Epithelial cell of esophagus (primary cell): Measurements from ENCODE around the gene AAGAB.

Experiments used
- DNase-seq: peaks from one replicate; pipeline ENCODE4 v3.0.0; 2010; ENCODE audit warnings: low read depth
- H3K4me3 ChIP-seq: 2 replicates; pipeline ENCODE4 v1.5.1; 2011; ENCODE audit warnings: mild to moderate bottlenecking, low read length, control low read depth
- TF ChIP-seq, protein P1 (sequence below): IDR thresholded peaks from 2 replicates; pipeline ENCODE4 v1.5.1; 2011; ENCODE audit warnings: low read depth, mild to moderate bottlenecking, low read length, control low read depth, inconsistent platforms; ENCODE audit not compliant: insufficient read depth; ENCODE audit errors: missing control alignments

The AAGAB gene

DNA sequence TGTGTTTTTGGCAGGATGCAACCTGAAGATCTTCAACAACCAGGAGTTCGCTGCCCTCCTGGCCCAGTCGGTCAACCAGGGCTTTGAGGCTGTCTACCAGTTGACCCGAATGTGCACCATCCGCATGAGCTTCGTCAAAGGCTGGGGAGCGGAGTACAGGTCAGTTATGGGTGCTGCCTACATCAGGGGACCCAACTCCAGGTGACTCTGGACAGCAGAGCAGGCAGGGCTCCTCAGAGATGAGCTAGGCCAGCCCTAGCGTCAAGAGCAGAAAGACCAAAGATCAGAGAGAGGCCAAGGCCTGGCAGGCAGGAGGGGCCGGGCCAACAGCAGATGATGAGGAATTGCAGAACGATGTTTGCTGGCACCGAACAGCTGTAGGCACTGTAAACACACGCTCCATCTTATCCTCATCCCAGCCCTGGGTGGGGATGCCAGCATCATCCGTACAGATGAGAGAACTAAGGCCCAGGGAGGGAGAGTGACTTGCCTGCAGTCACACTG is 67.1 kb downstream of the AAGAB start:
- TF ChIP-seq, protein P1, sequence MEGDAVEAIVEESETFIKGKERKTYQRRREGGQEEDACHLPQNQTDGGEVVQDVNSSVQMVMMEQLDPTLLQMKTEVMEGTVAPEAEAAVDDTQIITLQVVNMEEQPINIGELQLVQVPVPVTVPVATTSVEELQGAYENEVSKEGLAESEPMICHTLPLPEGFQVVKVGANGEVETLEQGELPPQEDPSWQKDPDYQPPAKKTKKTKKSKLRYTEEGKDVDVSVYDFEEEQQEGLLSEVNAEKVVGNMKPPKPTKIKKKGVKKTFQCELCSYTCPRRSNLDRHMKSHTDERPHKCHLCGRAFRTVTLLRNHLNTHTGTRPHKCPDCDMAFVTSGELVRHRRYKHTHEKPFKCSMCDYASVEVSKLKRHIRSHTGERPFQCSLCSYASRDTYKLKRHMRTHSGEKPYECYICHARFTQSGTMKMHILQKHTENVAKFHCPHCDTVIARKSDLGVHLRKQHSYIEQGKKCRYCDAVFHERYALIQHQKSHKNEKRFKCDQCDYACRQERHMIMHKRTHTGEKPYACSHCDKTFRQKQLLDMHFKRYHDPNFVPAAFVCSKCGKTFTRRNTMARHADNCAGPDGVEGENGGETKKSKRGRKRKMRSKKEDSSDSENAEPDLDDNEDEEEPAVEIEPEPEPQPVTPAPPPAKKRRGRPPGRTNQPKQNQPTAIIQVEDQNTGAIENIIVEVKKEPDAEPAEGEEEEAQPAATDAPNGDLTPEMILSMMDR: no peak
- no peak overlapping the region for H3K4me3 ChIP-seq
- DNase-seq: no peak

DNA sequence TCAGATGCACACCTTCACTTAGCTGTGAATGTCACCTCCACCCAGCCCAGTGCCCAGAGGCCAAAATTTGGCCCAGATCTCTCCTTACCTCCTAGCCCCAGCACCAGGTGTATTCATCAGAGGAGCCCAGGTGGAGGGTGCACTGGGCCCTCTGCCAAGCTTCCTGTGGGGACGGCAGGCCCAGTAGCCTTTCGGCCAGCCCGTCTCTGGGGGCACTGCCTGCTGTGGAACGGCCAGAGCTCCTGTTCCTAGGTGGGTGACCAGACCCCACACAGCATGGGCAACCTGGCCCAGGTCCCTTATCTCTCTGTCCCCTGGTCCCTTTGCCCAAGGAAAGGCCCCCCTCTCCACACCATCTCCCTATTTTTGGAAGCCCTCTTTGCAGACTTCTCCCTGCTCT is 67.8 kb downstream of the AAGAB start:
- TF ChIP-seq, protein P1: no peak
- no peak for DNase-seq
- no peak overlapping the region for H3K4me3 ChIP-seq

DNA sequence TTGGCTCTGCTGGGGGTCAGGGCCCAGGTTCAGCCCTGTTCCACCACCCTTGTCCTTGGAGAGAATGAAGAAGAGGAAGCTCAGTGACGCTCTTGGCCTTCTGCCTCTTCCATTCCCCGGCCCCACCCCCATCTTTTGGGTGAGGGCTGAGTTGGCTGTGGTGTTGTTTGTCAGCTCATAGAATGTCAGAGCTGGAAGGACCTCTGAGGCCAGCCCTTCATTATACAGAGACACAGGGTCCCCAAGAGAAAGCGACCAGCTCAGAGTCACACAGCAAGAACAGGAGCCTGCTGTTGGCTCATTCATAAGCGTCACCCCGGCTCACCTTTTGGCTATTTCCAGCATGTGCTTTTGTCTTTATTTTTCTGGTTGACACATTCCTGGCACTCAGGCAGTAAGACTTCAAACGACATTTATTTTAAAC is 68.2 kb downstream of the AAGAB start:
- TF ChIP-seq, protein P1: no peak
- no peak overlapping the region for H3K4me3 ChIP-seq
- no peak for DNase-seq

DNA sequence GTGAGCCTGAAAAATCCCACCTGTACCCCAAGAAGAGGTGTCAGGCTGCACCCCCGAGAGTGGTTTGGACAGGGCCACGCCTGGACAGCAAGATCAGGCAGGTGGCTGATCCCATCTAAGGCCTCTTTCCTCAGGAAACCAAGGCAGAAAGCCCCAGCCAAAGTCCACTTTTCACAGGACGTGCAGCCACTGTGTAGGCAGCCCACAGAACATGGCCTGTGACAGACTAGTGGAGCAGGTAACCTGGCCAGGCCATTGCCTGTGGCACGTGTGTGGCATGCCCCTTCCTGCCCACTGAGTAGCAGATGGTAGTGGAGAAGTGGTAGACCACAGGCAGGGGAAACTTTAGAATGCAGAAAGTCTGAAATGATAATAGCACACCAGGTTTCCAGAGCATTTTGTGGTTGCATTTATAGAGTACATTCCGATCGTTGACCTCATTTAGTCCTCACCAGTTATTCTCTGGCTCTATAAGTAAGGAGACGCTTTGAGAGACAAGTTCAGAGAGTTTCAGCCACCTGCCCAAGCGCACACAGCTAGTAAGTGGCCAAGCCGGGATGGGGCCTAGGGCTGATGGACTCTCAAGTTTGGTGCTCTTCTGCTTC is 68.7 kb downstream of the AAGAB start:
- no peak overlapping the region for H3K4me3 ChIP-seq
- TF ChIP-seq, protein P1: no peak
- DNase-seq: no peak

DNA sequence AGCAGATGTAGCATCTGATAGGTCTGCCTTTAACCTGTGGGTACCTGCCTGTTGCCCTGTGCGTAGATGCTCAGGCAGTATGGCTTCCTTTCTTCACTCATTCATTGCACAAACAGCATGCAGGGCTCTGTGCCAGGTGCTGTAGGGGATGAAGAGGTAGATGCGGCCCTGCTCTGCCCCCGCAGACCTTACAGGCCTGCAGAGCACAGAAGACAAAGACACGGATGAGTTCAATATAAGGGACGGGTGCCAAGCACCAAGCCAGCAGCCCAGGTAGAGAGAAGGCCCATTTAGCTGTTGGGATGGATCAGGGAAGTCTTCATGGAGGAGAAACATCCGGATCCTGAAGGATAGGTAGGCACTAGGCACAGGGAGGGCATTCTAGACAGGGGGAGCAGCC is 69.4 kb downstream of the AAGAB start:
- no peak for DNase-seq
- H3K4me3 ChIP-seq: no peak overlapping the region
- TF ChIP-seq, protein P1: no peak

DNA sequence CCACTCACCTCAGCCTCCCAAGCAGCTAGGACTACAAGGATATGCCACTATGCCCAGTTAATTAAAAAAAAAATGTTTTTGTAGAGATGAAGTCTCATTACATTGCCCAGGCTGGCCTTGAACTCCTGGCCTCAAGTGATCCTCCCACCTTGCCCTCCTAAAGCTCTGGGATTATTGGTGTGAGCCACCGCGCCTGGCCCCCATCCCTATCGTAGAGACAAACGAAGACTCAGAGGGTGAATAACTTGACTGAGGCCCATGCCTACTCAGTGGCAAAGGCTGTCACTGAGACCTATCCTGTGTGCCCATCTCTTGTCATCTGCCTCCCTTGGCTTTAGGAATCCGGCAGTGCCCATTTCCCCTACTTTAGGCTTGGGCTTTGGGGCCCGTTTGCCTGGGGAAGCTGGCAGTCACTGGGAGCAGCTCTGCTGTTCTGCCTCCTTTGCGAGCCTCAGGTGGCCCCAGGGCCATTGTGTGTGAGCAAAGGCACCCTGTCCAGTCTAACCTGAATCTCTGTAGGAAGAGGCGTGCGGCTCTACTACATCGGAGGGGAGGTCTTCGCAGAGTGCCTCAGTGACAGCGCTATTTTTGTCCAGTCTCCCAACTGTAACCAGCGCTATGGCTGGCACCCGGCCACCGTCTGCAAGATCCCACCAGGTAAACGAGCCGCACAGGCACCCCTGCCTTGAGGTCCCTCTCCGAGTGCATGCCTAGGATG is 70.1 kb downstream of the AAGAB start:
- no peak for DNase-seq
- TF ChIP-seq, protein P1: no peak
- no peak overlapping the region for H3K4me3 ChIP-seq
